Measurements from ENCODE around the gene TNS4. TPM values are rescaled to one million over a fixed set of nuclear protein-coding genes. Genes with fewer than 3 reads are reported as not detected.

TNS4 gene
- total RNA-seq, 1 donor: 0.21 TPM

- Histone ChIP-seq H3K4me3 (ENCODE audit: low read length) (no peak overlapping the region), H3K9me3 (ENCODE audit: low read depth, low read length) (no peaks in the 10 kb centered on the region), H3K4me1 (ENCODE audit: insufficient read depth, low read length) (no peaks in the 10 kb centered on the region), H3K27me3 (ENCODE audit: insufficient read depth, low read length) (no peaks in the 10 kb centered on the region)
Observed at GRCh38 chr17:40456396-40456951, 44.9 kb downstream of the TNS4 start.

- H3K9me3 ChIP-seq (ENCODE audit: low read depth, low read length): no peaks in the 10 kb centered on the region
- no peak overlapping the region for H3K4me3 ChIP-seq (ENCODE audit: low read length)
- H3K27me3 ChIP-seq (ENCODE audit: insufficient read depth, low read length): no peaks in the 10 kb centered on the region
- no peaks in the 10 kb centered on the region for H3K4me1 ChIP-seq (ENCODE audit: insufficient read depth, low read length)
Observed at GRCh38 chr17:40454613-40454995, 46.8 kb downstream of the TNS4 start.

GRCh38 chr17:40453881-40454612 lies 47.4 kb downstream of the TNS4 start:
- Histone ChIP-seq H3K27me3 (ENCODE audit: insufficient read depth, low read length) (no peaks in the 10 kb centered on the region), H3K4me1 (ENCODE audit: insufficient read depth, low read length) (no peaks in the 10 kb centered on the region), H3K4me3 (ENCODE audit: low read length) (no peak overlapping the region), H3K9me3 (ENCODE audit: low read depth, low read length) (no peaks in the 10 kb centered on the region)

- no peaks in the 10 kb centered on the region for H3K27me3 ChIP-seq (ENCODE audit: insufficient read depth, low read length)
- no peak overlapping the region for H3K4me3 ChIP-seq (ENCODE audit: low read length)
- H3K9me3 ChIP-seq (ENCODE audit: low read depth, low read length): no peaks in the 10 kb centered on the region
- H3K4me1 ChIP-seq (ENCODE audit: insufficient read depth, low read length): peaks cover 8% of the 10 kb centered on the region
Observed at GRCh38 chr17:40452921-40453378, 48.5 kb downstream of the TNS4 start.

GRCh38 chr17:40452216-40452787 lies 49.1 kb downstream of the TNS4 start:
- Histone ChIP-seq H3K9me3 (ENCODE audit: low read depth, low read length) (no peaks in the 10 kb centered on the region), H3K4me1 (ENCODE audit: insufficient read depth, low read length) (peaks cover 12% of the 10 kb centered on the region), H3K4me3 (ENCODE audit: low read length) (no peak overlapping the region), H3K27me3 (ENCODE audit: insufficient read depth, low read length) (no peaks in the 10 kb centered on the region)

GRCh38 chr17:40451420-40451819 lies 50.0 kb downstream of the TNS4 start:
- H3K9me3 ChIP-seq (ENCODE audit: low read depth, low read length): no peaks in the 10 kb centered on the region
- H3K4me3 ChIP-seq (ENCODE audit: low read length): no peak overlapping the region
- no peaks in the 10 kb centered on the region for H3K27me3 ChIP-seq (ENCODE audit: insufficient read depth, low read length)
- H3K4me1 ChIP-seq (ENCODE audit: insufficient read depth, low read length): peaks cover 12% of the 10 kb centered on the region

- Histone ChIP-seq H3K4me1 (ENCODE audit: insufficient read depth, low read length) (peaks cover 17% of the 10 kb centered on the region), H3K27me3 (ENCODE audit: insufficient read depth, low read length) (no peaks in the 10 kb centered on the region), H3K4me3 (ENCODE audit: low read length) (no peak overlapping the region), H3K9me3 (ENCODE audit: low read depth, low read length) (no peaks in the 10 kb centered on the region)
Observed at GRCh38 chr17:40450175-40450574, 51.2 kb downstream of the TNS4 start.

GRCh38 chr17:40448639-40449261 lies 52.7 kb downstream of the TNS4 start:
- H3K4me1 ChIP-seq (ENCODE audit: insufficient read depth, low read length): peaks cover 31% of the 10 kb centered on the region
- no peaks in the 10 kb centered on the region for H3K9me3 ChIP-seq (ENCODE audit: low read depth, low read length)
- H3K4me3 ChIP-seq (ENCODE audit: low read length): no peak overlapping the region
- H3K27me3 ChIP-seq (ENCODE audit: insufficient read depth, low read length): peaks cover 2% of the 10 kb centered on the region

- Histone ChIP-seq H3K27me3 (ENCODE audit: insufficient read depth, low read length) (peaks cover 2% of the 10 kb centered on the region), H3K9me3 (ENCODE audit: low read depth, low read length) (no peaks in the 10 kb centered on the region), H3K4me3 (ENCODE audit: low read length) (no peak overlapping the region), H3K4me1 (ENCODE audit: insufficient read depth, low read length) (peaks cover 33% of the 10 kb centered on the region)
Observed at GRCh38 chr17:40448213-40448638, 53.2 kb downstream of the TNS4 start.

GRCh38 chr17:40447806-40448205 lies 53.6 kb downstream of the TNS4 start:
- Histone ChIP-seq H3K4me1 (ENCODE audit: insufficient read depth, low read length) (peaks cover 36% of the 10 kb centered on the region), H3K27me3 (ENCODE audit: insufficient read depth, low read length) (peaks cover 2% of the 10 kb centered on the region), H3K4me3 (ENCODE audit: low read length) (no peak overlapping the region), H3K9me3 (ENCODE audit: low read depth, low read length) (no peaks in the 10 kb centered on the region)

GRCh38 chr17:40447148-40447644 lies 54.2 kb downstream of the TNS4 start:
- H3K4me3 ChIP-seq (ENCODE audit: low read length): no peak overlapping the region
- H3K9me3 ChIP-seq (ENCODE audit: low read depth, low read length): no peaks in the 10 kb centered on the region
- peaks cover 39% of the 10 kb centered on the region for H3K4me1 ChIP-seq (ENCODE audit: insufficient read depth, low read length)
- H3K27me3 ChIP-seq (ENCODE audit: insufficient read depth, low read length): peaks cover 5% of the 10 kb centered on the region

GRCh38 chr17:40445751-40446468 lies 55.5 kb downstream of the TNS4 start:
- Histone ChIP-seq H3K4me3 (ENCODE audit: low read length) (no peak overlapping the region), H3K9me3 (ENCODE audit: low read depth, low read length) (no peaks in the 10 kb centered on the region), H3K27me3 (ENCODE audit: insufficient read depth, low read length) (peaks cover 5% of the 10 kb centered on the region), H3K4me1 (ENCODE audit: insufficient read depth, low read length) (peaks cover 39% of the 10 kb centered on the region)

- H3K9me3 ChIP-seq (ENCODE audit: low read depth, low read length): no peaks in the 10 kb centered on the region
- peak overlapping the region; percentile 31 for H3K4me3 ChIP-seq (ENCODE audit: low read length)
- peaks cover 39% of the 10 kb centered on the region for H3K4me1 ChIP-seq (ENCODE audit: insufficient read depth, low read length)
- peaks cover 5% of the 10 kb centered on the region for H3K27me3 ChIP-seq (ENCODE audit: insufficient read depth, low read length)
Observed at GRCh38 chr17:40443988-40444899, 57.2 kb downstream of the TNS4 start.
